ENCODE measurements around the gene PRR16.

The PRR16 gene

DNA sequence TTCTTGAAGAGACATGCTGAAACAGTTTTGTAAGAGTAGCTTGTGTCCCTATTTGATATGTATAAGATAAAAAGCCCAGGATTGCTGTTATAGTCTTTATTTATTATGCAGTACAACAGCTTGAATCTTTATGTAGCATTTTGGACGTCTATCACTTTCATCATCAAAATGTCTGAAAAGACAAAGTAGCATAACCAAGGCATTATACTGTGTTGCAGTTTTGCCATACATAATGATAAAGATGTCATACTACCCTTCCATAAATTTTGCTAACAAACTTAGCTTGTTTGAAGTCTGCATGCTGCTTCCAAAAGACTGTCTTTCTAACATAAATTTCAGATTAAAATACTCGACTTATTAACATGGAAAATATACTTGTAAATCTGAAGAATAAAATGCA lies 127.8 kb downstream of the PRR16 start:
- DNase-seq, result no peak

DNA sequence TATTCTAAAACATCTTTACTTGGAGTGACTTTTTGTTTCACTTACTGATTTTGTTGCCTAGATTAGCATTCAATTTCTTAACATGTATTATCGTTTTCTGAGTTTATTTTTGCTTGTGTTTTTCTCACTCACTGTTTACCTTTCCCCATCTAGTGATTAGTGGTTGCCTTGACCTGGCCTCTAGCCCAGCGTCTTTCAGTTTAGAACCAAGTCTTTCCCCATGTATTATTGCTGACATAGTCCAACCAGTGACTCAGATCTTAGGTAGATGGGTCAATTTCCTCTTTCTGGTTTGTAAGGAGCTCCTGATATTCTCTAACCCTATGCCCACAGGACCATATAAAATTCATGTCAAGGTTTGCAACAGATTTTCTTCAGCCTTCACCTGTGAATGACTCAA lies 135.5 kb downstream of the PRR16 start:
- no peak for DNase-seq

DNA sequence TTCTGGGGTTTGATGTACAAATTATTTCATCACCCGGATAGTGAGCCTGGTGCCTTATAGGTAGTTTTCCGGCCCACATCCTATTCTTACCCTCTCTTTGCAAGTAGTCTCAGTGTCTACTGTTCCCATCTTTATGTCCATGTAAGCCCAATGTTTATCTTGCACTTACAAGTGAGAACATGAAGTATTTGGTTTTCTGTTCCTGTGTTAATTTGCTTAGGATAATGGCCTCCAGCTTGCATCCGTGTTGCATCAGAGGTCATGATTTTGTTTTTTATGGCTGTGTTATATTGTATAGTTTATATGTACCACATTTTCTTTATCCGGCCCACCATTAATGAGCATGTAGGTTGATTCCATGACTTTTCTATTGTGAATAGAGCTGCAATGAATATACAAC lies 136.5 kb downstream of the PRR16 start:
- no peak for DNase-seq

DNA sequence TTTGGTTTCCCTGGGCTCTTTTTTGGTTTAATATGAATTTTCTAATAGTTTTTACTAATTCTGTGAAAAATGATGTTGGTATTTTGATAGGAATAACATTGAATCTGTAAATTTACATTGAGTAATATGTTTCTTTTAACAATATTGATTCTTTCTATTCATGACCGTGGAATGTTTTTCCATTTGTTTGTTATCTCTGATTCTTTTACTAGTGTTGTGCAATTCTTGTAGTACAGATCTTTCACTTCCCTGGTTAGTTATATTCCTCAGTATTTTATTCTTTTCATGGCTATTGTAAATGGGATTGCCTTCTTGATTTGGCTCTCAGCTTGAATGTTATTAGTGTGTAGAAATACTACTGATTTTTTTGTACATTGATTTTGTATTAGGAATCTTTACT lies 137.9 kb downstream of the PRR16 start:
- DNase-seq, result no peak

DNA sequence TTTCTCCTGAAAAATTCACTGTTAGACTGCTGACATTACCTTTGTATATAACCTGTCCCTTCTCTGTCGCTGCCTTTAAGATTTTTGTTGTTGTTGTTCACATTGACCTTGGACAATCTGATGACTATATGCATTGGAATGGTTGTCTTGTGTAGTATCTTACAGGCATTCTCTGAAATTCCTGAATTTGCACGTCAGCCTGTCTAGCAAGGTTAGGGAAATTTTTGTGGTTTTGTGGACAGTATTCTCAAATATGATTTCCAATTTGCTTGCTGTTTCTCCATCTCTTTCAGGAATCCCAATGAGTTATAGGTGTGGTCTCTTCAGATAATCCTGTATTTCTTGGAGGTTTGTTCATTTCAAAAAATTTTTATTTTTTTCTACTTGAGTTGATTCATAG lies 140.8 kb downstream of the PRR16 start:
- no peak for DNase-seq

DNA sequence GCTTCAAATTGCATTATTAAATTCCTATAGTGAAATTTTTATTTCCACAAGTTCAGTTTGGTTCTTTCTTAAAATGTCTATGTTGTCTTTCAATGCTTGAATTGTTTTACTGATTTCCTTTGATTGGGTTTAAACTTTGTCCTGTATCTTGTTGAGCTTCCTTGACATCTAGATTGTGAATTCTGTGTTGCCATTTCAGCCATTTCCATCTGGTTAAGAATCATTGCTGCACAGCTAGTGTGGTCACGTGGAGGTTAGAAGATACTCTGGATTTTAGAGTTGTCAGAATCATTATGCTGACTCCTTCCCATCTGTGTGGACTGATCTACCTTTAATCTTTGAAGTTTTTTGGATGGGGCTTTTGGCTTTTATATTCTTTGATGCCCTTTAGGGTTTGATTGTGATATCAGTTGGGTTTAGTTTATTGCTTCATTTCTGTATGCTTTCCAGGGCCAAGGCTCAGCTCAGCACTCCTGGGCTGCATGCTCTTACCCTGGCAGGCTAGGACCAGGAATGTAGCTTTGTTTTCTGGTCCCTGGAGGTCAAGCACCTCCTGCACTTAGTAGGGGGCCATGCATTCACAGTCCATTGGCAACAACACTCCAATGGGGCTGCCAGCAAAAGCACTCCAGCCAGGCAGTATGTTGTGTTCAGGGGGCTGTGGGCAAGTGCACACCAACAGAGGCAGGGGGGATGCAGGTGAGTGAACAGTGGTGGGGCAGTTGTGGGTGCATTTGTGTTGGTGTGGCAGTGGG lies 141.4 kb downstream of the PRR16 start:
- no peak for DNase-seq

DNA sequence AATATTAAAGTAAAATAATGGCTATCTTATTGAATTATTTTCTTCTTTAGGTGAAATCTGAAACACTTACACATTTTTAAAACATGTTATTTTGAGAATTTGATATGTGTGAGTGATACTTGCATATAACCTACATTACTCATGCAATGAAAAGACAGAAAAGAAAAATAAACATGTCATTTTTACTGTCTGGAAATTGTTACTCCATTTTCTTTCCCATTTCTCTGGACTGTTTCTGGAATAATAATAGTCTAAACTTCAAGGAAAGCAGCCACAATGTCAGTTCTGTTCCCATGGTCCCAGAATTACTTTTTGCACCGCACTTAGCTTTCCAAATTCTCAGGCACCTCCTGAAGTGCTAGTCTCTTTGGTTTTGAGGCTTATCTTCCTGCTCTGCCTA lies 145.5 kb downstream of the PRR16 start:
- DNase-seq, result no peak

DNA sequence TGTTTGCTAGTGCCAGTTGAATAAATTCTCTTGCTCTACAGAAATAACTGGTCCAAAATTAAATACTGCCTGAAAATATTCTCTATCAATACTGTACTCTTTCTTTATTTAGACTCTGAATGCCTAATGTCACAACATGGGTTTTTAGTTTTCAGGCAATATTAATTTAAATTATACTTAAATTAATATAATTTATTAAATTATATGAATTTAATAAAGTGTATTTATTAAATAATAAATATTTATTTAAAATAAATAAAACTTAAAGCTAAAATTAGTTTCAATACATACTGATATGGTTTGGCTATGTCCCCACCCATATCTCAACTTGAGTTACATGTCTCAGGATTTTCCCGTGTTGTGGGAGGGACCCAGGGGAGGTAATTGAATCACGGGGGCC lies 146.0 kb downstream of the PRR16 start:
- DNase-seq, result no peak

DNA sequence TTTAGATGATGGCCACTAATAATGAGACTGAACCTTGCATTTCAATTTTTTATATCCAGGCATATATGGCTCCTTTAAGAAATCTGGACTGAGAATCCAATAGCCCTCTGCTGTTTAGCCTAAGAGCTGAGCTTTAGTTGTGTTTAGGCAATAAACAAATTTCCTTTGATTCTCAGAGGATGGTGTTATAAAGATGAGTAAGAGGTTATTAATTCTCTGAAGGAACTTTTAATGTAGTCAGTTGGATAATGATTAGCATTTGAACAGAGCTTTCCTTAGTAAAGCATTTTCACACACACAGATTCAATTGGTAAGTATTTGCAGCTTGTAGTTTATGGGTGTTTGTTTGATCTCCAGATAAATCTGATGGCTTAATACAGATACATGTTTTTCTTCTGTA lies 149.6 kb downstream of the PRR16 start:
- DNase-seq, result no peak

DNA sequence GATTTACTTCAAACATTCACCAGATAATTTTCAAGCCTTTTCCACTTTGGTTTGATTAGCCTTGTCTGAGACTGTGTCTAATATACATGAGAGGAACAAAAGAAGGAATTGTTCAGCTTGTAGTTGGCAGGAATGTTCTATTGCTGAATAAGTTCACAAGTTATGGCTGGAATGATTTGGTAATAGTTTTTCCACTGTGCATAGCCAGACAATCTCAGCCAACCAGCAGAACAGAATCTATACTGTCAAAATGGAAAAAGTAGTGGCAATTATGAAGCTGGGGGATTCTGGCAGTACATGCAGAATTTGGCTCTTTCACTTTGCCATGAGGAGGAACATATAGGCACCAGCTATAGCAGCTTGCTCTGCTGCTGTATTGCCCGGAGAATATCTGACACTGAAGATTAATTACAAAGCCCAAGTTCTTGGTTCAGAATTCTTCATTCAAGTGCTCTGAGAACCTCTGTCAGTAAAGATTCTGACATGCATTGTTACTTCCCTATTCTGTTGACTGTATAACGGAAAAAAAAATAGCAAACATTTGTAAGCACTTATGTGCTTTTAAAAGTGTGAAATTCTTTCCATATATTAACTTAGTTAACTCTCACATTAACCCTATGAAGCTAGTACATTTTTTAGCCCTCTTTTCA lies 150.6 kb downstream of the PRR16 start:
- no peak for DNase-seq

DNA sequence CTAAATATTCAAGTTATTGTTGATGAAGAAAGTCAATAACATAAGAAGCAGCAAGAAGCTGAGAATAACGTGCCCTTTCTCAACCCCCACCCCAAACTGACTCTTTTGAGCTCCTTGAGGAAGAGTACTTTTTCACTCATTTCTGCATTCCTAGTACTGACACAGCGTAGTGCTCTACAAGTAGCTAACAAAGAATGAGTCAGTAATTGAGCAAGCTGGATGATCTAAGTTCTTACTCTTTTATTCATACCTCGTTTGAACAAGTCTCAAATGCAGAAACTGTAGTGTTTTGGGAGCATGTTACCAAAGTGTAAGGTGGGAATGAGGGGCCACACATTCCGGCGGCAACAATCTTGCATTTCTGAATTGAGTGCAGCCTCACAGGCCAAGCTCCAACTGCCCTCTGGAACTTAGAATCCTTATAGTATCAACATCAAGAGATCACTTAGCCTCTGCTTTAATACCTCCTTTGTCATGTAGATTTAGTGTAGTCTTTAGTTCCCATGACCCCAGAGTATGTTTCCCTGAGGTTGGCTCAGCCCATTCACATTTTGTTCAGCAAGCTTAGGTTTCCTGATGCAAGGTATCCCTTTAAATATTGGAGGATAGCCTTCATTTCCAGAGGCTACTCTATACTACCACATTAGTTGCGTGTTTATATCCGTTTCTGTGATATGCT lies 152.0 kb downstream of the PRR16 start:
- DNase-seq, result no peak

DNA sequence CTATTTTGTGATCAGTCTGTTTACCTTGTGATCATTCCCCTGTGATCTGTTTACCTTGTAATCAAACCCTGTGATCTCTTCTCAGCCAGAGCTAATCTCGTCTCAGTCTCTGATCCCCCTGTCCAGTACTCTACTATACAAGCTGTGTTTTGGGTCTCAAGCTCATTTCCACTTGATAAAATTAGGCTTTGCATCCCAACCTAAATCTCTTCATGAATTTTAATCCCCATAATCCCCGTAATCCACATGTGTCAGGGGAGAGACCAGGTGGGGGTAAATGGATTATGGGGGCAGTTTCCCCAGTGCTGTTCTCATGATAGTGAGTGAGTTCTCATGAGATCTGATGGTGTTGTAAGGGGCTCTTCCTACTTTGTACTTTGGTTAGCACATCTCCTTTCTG lies 157.2 kb downstream of the PRR16 start:
- DNase-seq, result no peak

DNA sequence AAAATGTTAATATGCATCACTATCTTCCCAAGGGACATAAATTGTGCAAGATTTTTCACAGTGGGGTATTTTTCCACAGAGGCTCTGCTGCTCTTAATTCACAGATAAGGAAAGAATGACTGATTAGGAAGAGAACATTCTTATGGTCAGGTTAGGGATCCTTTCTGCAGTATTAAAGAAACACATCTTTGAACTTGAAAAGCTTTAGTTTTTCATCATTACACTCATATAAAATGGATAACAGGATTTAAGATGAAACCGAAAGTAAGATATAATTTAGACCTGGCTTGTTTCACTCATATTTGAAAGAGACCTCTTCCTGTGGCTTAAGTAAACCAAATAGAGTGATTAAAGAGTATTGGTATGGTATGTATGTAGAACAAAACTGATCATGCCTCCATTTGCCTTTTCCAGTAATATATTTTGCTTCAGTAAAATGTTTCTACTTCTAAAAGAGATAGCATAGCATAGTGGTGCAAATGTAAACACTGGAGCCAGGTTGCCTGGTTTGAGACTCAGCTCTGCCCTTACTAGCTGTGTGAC lies 160.0 kb downstream of the PRR16 start:
- no peak for DNase-seq

DNA sequence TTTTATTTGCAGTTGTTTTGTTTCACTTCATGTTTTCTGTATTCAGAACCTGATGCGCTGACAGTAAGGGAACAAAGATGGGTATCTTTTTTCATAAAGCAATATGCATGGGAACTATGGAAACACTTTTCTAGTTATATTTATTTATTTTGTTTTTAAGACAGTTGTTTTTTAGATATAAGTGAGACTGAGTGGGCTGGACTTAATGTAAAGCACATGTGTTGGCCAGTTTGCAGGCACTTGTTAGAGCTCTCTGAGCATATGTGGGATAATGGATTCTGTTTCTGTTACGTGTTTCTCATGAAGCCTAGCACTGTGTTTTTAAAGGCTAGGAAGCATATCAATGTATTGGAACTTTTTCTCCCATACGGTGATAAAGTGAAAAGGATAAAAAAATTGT lies 164.1 kb downstream of the PRR16 start:
- DNase-seq, result no peak

DNA sequence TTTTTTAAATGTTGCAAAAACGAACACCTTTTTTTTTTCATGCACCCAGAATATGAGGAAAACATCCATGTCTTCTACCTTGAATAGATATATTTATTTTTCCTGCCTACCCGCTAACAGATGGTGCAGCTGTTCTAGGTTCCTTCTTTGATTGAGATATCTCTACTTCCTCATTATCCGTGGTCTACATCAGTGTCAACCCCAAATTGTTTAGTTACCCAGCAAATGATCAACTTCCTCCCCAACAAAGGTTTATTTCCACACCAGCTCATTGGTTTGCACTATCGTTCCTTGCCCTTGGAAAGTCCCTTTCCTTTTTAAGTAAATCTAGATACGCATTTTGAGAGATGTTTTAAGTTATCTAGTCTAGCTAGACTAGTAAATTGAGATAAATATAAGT lies 166.4 kb downstream of the PRR16 start:
- no peak for DNase-seq

DNA sequence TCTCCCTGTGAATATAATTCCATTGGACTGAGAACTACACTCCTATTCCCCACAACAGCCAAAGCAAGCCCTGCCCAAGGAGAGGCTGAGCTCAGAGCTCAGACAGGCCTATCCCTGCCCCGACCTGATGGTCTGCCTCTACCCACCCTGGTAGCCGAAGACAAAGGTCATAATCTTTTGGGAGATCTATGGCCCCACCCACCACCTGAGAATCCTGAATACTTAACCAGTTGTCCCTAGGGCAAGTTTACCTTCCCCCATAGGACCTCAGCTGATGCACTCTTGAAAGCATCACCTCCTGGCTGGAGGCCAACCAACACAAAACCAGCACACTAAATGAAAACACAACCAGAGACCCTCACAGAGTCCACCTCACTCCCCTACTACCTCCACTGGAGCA lies 167.5 kb downstream of the PRR16 start:
- no peak for DNase-seq

DNA sequence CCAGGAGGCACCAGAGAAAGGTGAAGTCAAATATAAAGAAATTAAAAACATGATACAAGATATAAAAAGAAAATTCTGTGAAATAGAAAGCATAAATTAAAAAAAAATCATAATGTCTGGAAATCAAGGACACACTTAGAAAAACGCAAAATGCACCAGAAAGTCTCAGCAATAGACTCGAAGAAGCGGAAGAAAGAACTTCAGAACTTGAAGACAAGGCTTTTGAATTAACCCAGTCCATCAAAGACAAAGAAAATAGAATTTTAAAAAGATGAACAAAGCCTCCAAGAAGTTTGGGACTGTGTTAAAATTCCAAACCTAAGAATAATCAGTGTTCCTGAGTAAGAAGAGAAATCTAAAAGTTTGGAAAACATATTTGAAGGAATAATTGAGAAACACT lies 168.3 kb downstream of the PRR16 start:
- DNase-seq, result no peak

DNA sequence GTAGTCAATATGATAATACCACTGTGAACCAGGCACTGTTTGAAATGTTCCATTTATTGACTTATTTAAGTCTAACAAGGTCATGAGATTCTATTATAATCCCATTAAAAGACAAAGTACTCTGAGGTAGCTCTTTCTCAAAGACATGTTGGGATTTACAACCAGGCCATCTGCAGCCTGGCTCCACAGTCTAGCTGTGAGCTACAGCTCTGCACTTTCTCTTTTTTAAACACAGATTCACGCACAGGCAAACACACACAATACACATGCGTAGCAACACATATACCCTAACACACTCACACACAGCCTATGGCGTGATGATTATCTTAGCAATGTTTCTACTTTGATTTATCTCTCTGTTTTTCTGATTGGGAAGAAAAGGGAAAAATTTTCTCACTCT lies 174.3 kb downstream of the PRR16 start:
- no peak for DNase-seq

DNA sequence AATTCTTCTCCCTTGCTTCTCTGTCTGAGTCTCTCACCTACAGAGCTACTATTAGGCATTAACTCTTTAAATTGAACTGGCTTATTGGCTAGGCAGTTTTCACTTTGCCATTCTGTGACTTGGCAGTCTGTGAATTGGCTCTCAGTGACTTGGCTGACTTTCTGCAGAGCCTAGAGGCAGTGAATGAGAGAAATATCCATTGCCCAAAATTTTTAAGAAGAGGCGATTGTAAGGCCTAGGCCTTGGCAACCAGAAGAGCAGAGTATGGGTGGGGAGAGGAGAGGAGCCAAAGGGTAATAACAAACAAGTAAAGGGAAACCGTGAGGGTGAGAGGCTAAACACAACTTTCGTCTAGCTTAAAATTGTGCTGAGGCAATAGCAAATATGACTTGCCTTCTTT lies 176.7 kb downstream of the PRR16 start:
- DNase-seq, result no peak

DNA sequence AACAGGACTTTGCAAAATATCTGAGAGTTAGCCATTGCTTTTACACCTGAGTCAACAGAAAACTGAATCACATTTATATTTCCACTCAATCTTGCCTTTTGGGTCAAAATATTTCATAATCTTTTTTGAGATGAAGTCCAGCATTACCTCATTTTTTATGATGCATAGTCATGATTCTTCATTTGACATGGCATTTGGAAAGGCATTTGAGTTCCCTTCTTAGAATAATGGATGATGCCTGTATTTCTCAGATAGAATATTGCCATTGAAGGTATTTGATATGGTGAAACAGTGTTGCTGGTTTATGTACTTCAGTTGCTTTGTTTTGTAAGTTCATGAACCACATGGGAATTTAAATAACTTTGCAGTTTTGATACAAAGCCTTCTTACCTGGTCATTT lies 180.4 kb downstream of the PRR16 start:
- no peak for DNase-seq

DNA sequence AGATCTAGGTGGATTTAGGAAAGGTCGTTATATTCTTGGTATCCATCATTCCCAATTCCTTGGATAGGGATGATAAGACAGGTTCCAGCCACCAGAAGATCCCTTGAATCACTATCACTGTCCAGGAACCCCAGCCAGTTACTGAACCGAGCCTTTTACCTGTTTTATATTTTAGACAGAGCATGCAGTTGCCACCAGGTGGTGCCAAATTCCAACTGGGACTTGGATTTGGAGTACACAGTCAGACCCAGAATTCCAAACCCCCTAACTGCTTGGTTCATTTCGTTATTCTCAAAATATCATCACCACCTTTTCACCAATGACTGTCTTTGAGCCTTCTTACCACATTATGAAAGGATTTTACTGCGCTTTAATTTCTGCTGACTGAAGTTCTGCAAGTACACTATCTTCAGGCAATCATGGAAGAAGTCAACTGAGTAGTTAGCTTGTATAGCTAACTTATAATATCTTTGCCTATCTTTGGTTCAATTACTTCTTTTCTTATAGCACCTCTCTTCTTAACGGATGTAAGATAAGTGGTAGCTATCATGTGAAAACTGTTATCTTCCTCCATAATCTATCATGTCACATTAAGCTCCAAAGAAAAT lies 191.8 kb downstream of the PRR16 start:
- DNase-seq, result peak; percentile 18 to 47

DNA sequence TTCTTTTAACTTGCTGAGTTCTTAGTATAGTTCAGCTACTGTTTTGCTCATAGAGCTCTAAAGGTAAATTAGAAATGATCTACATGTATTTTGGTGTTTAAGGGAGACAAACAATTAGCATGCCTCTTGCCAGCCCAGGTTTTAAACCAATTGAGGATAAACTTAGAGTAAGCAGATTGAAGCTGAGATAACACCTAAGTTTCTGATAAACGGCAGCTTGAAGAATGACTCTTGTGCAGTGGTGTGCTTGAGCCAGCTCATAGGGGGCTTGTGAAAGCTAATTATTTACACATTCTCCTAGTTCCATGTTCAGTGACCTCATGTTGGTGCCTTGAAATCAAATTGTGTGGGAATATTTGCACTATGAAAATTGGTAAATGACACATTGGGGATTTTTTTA lies 193.0 kb downstream of the PRR16 start:
- DNase-seq, result no peak

DNA sequence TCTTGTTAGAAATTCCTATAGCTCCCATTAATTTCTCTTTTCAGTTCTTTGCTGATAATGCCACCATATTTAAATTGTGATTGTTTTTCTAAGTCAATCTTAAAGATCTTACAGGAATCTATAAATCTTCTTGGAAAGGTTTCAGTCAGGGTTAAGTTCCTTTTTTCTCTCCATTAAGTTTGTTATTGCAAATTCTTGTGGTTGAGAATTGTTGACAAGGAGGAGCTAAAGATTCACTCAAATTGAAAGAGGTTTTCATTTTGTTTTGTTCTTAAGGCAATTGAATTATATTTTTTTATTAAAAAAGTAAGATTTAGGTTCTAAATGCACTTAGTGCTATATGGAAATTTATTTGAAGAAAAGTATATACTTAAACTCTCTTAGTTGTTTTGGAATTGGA lies 213.4 kb downstream of the PRR16 start:
- no peak for DNase-seq

DNA sequence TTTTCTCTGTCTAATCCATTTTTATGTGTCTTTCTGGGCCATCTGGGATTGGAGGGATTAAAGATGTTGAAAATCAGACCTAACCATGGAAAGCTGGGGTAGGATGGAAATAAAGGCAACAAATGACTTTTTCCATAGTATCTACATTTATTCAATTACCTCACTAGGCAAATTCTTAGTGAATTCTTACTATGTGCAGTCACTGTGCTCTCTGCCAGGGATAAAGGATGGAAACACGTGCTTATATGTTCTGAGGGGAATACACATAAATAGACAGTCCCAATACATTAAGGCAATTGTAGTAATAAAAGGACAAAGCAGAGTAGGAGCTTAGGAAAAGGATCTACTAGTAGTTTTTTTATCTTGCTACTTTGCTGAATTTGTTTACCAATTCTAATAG lies 214.2 kb downstream of the PRR16 start:
- DNase-seq, result no peak
